Fibroblast of skin of scalp (primary cell): Measurements from ENCODE around the gene CYP19A1.

Source experiments
- DNase-seq: peaks from one replicate; pipeline ENCODE4 v3.0.0-alpha.2; 2013

Gene CYP19A1

GRCh38 chr15:51253366-51253765, 85.0 kb downstream of the CYP19A1 start:
- no peak for DNase-seq

- DNase-seq = no peak
Measured at GRCh38 chr15:51252671-51253070, 85.7 kb downstream of the CYP19A1 start.

GRCh38 chr15:51251556-51251955, 86.8 kb downstream of the CYP19A1 start:
- DNase-seq = no peak

- DNase-seq = no peak
Measured at GRCh38 chr15:51250217-51251011, 88.0 kb downstream of the CYP19A1 start.

- no peak for DNase-seq
Measured at GRCh38 chr15:51245628-51246027, 92.8 kb downstream of the CYP19A1 start.

- peak; percentile 40 for DNase-seq
Measured at GRCh38 chr15:51244423-51244869, 94.0 kb downstream of the CYP19A1 start.

GRCh38 chr15:51243774-51244173, 94.6 kb downstream of the CYP19A1 start:
- DNase-seq = no peak

GRCh38 chr15:51240066-51240465, 98.3 kb downstream of the CYP19A1 start:
- no peak for DNase-seq

GRCh38 chr15:51237816-51238215, 100.6 kb downstream of the CYP19A1 start:
- DNase-seq = no peak

GRCh38 chr15:51234176-51234927, 104.0 kb downstream of the CYP19A1 start:
- DNase-seq = peak; percentile 46

GRCh38 chr15:51232581-51232980, 105.8 kb downstream of the CYP19A1 start:
- peak; percentile 19 for DNase-seq

- DNase-seq = peak; percentile 61
Measured at GRCh38 chr15:51229907-51230330, 108.5 kb downstream of the CYP19A1 start.

GRCh38 chr15:51227940-51228732, 110.3 kb downstream of the CYP19A1 start:
- DNase-seq = peak; percentile 84

GRCh38 chr15:51226576-51227210, 111.7 kb downstream of the CYP19A1 start:
- no peak for DNase-seq

- DNase-seq = peak; percentile 46
Measured at GRCh38 chr15:51224428-51224827, 114.0 kb downstream of the CYP19A1 start.

- peak; percentile 97 for DNase-seq
Measured at GRCh38 chr15:51223771-51224229, 114.6 kb downstream of the CYP19A1 start.

GRCh38 chr15:51218299-51218938, 120.0 kb downstream of the CYP19A1 start:
- DNase-seq = peak; percentile 25

- DNase-seq = no peak
Measured at GRCh38 chr15:51212909-51213308, 125.5 kb downstream of the CYP19A1 start.

GRCh38 chr15:51212239-51212638, 126.2 kb downstream of the CYP19A1 start:
- no peak for DNase-seq

- DNase-seq = no peak
Measured at GRCh38 chr15:51205050-51205975, 133.1 kb downstream of the CYP19A1 start.

- DNase-seq = peak; percentile 86
Measured at GRCh38 chr15:51203797-51204196, 134.6 kb downstream of the CYP19A1 start.
